Measurements from ENCODE around the gene FCHSD2.
A peak's percentile ranks its signal among the peaks of the same experiment; 100 is the strongest.

The FCHSD2 gene

GRCh38 chr11:73185680-73186293 lies 43.7 kb upstream of the FCHSD2 start:
- ChIA-PET CTCF (interaction anchor here (0.5 to 5.8 kb wide), 20 partner anchors 8 to 554 kb away, joined by 3 to 62 read pairs (median 5); no protein-coding TSS in a partner anchor), POLR2A (no interaction called here)
- Histone ChIP-seq H3K9me3 (ENCODE audit: control insufficient read depth, insufficient read depth, low read depth, low read length) (no peaks in the 10 kb centered on the region), H3K4me1 (ENCODE audit: control insufficient read depth, insufficient read depth, low read length) (no peaks in the 10 kb centered on the region), H3K27ac (ENCODE audit: extremely low read depth, low read depth, low read length) (no peak overlapping the region), H3K4me3 (ENCODE audit: low read depth, low read length) (no peak overlapping the region), H3K36me3 (ENCODE audit: control insufficient read depth in 2 of 2, insufficient read depth in 1 of 2, low read length in 2 of 2) (no peaks in the 10 kb centered on the region)
- no peak for TF ChIP-seq ZFP37 (tag by site-specific recombination; IDR thresholded peaks at IDR 0.05)
- peak; percentile 46; the same call in 1 of the 2 replicates for TF ChIP-seq ZFHX2 (tag by site-specific recombination; conservative IDR thresholded peaks at IDR 0.05)

- TF ChIP-seq, protein P1, sequence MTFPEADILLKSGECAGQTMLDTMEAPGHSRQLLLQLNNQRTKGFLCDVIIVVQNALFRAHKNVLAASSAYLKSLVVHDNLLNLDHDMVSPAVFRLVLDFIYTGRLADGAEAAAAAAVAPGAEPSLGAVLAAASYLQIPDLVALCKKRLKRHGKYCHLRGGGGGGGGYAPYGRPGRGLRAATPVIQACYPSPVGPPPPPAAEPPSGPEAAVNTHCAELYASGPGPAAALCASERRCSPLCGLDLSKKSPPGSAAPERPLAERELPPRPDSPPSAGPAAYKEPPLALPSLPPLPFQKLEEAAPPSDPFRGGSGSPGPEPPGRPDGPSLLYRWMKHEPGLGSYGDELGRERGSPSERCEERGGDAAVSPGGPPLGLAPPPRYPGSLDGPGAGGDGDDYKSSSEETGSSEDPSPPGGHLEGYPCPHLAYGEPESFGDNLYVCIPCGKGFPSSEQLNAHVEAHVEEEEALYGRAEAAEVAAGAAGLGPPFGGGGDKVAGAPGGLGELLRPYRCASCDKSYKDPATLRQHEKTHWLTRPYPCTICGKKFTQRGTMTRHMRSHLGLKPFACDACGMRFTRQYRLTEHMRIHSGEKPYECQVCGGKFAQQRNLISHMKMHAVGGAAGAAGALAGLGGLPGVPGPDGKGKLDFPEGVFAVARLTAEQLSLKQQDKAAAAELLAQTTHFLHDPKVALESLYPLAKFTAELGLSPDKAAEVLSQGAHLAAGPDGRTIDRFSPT (tag by site-specific recombination; IDR thresholded peaks at IDR 0.05): peak; percentile 51; the same call in 1 of the 2 replicates
- TF ChIP-seq IKZF3 (tag by site-specific recombination; IDR thresholded peaks at IDR 0.05): peak; percentile 21; the same call in 1 of the 2 replicates
- 0 out of 2 replicates have a peak, but pooled peaks have one; percentile 11 for TF ChIP-seq ZNF10 (tag by site-specific recombination; IDR thresholded peaks at IDR 0.05)
- no peak for TF ChIP-seq ZNF473 (tag by site-specific recombination; IDR thresholded peaks at IDR 0.05)
- no peak for TF ChIP-seq ZNF248 (tag by site-specific recombination; IDR thresholded peaks at IDR 0.05)
- peak; percentile 35; the same call in 1 of the 2 replicates for TF ChIP-seq PATZ1 (tag by site-specific recombination; IDR thresholded peaks at IDR 0.05)
- TF ChIP-seq, protein P2, sequence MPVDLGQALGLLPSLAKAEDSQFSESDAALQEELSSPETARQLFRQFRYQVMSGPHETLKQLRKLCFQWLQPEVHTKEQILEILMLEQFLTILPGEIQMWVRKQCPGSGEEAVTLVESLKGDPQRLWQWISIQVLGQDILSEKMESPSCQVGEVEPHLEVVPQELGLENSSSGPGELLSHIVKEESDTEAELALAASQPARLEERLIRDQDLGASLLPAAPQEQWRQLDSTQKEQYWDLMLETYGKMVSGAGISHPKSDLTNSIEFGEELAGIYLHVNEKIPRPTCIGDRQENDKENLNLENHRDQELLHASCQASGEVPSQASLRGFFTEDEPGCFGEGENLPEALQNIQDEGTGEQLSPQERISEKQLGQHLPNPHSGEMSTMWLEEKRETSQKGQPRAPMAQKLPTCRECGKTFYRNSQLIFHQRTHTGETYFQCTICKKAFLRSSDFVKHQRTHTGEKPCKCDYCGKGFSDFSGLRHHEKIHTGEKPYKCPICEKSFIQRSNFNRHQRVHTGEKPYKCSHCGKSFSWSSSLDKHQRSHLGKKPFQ (tag by site-specific recombination; IDR thresholded peaks at IDR 0.05): 0 out of 2 replicates have a peak, but pooled peaks have one; percentile 36
- peak; percentile 14 for TF ChIP-seq ZBTB26 (tag by site-specific recombination; optimal IDR thresholded peaks at IDR 0.05)
- TF ChIP-seq CTCF (tag by site-specific recombination; IDR thresholded peaks at IDR 0.05): peak; percentile 52
- no peak for TF ChIP-seq ZNF792 (tag by site-specific recombination; IDR thresholded peaks at IDR 0.05)
- peak; percentile 50 for TF ChIP-seq ZNF654 (tag by site-specific recombination; IDR thresholded peaks at IDR 0.05; ENCODE audit: low read depth)
- TF ChIP-seq ZBTB8A (tag by site-specific recombination; IDR thresholded peaks at IDR 0.05): peak; percentile 72
- 0 out of 2 replicates have a peak, but pooled peaks have one; percentile 14 for TF ChIP-seq GLIS1 (tag by site-specific recombination; IDR thresholded peaks at IDR 0.05)
- H3K4me3 ChIP-seq (ENCODE audit: low read depth, low read length): no peak overlapping the region
- H3K36me3 ChIP-seq (ENCODE audit: control insufficient read depth in 2 of 2, insufficient read depth in 1 of 2, low read length in 2 of 2): no peaks in the 10 kb centered on the region
- no peak overlapping the region for H3K27ac ChIP-seq (ENCODE audit: extremely low read depth, low read depth, low read length)
- ChIA-PET POLR2A (no interaction called here), CTCF (interaction anchor here (0.5 to 5.8 kb wide), 21 partner anchors 9 to 622 kb away, joined by 3 to 62 read pairs (median 4); no protein-coding TSS in a partner anchor)
- H3K9me3 ChIP-seq (ENCODE audit: control insufficient read depth, insufficient read depth, low read depth, low read length): no peaks in the 10 kb centered on the region
- H3K4me1 ChIP-seq (ENCODE audit: control insufficient read depth, insufficient read depth, low read length): no peaks in the 10 kb centered on the region
These were observed 43.0 kb upstream of the FCHSD2 start for GRCh38 chr11:73184953-73185671.

All from HEK293 (cell line).